ENCODE data around the gene CRYBG1.

- TF ChIP-seq EP300 (IDR thresholded peaks at IDR 0.05; ENCODE audit: borderline replicate concordance) = no peak
- no peak for TF ChIP-seq TAF1 (IDR thresholded peaks at IDR 0.05; ENCODE audit: low read depth)
- TF ChIP-seq MAX (IDR thresholded peaks at IDR 0.05) = no peak
- no peak for TF ChIP-seq RAD21 (IDR thresholded peaks at IDR 0.05; ENCODE audit: low read depth)
- TF ChIP-seq EGR1 (IDR thresholded peaks at IDR 0.05) = no peak
Measured at GRCh38 chr6:106599440-106599839, 238.9 kb downstream of the CRYBG1 start.

All from Ishikawa (cell line).